Activated B cell treated with CpG ODN at 0.5 μM for 24 hours (primary cell): ENCODE data around the gene IL32. TPM values are rescaled to one million over a fixed set of nuclear protein-coding genes. Genes with fewer than 3 reads are reported as not detected.
A peak's percentile ranks its signal among the peaks of the same experiment; 100 is the strongest.

Experiments used
- ATAC-seq: fragments of 200-7000 bp; cut with Tn5 transposase; one replicate; pipeline ENCODE4 v1.10.0; 2021; ENCODE audit warnings: low read depth, mild to moderate bottlenecking, moderate library complexity
- CTCF ChIA-PET: fragments of 350-600 bp; sonication (Branson Sonifier 250); formaldehyde crosslinking; loops from one replicate; lab custom pipeline; 2021; ENCODE audit warnings: antibody characterized with exemption; lab: Charles Lee
- POLR2A ChIA-PET: fragments of 350-600 bp; sonication (Branson Sonifier 250); formaldehyde crosslinking; loops from one replicate; lab custom pipeline; 2021; ENCODE audit warnings: antibody characterized with exemption; lab: Charles Lee
- DNase-seq: peaks from one replicate; pipeline ENCODE4 v3.0.0; 2022
- H3K27ac Mint-ChIP-seq: one replicate; pipeline ENCODE4 v1.8.0; 2020; ENCODE audit warnings: mixed read lengths
- H3K27me3 Mint-ChIP-seq: one replicate; pipeline ENCODE4 v1.8.0; 2021; ENCODE audit warnings: mixed read lengths
- H3K36me3 Mint-ChIP-seq: one replicate; pipeline ENCODE4 v1.8.0; 2021; ENCODE audit warnings: low read depth, mixed read lengths
- H3K4me1 Mint-ChIP-seq: one replicate; pipeline ENCODE4 v1.8.0; 2021; ENCODE audit warnings: mixed read lengths
- H3K4me3 Mint-ChIP-seq: one replicate; pipeline ENCODE4 v1.8.0; 2020; ENCODE audit warnings: mild to moderate bottlenecking, mixed read lengths
- H3K9me3 Mint-ChIP-seq: one replicate; pipeline ENCODE4 v1.8.0; 2020; ENCODE audit warnings: mixed read lengths
- CTCF ChIP-seq: fragments of 200-600 bp; IDR thresholded peaks from one replicate; pipeline ENCODE4 v1.8.0; 2022; ENCODE audit warnings: antibody characterized with exemption, mild to moderate bottlenecking
- intact Hi-C: fragments of 100-400 bp; cut with micrococcal nuclease; formaldehyde crosslinking; loops from one replicate; pipeline ENCODE4 v1.15.1; 2024
- total RNA-seq: library from RNA; stranded (reverse); gene quantifications from 2 replicates; pipeline ENCODE4 v1.2.3, GENCODE V29; 2022

IL32 gene
- total RNA-seq, 1 donor from 2014 or later: 3.4 TPM

- Mint-ChIP-seq H3K9me3 (no peaks in the 10 kb centered on the region), H3K4me3 (peak overlapping the region; percentile 15), H3K27ac (no peak overlapping the region), H3K4me1 (peaks cover 23% of the 10 kb centered on the region), H3K36me3 (peaks cover 1% of the 10 kb centered on the region), H3K27me3 (no peaks in the 10 kb centered on the region)
- ATAC-seq: no peak
- ChIA-PET CTCF (interaction anchor here (1.5 to 3.0 kb wide), 5 partner anchors 9 to 71 kb away, joined by 5 to 61 read pairs (median 8); no protein-coding TSS in a partner anchor), POLR2A (interaction anchor here (1.1 to 2.9 kb wide), 7 partner anchors 18 to 72 kb away, joined by 3 to 31 read pairs (median 6); no protein-coding TSS in a partner anchor)
- intact Hi-C loops: loop anchor here (2.0 kb wide), 5 partner anchors 17 to 101 kb away; no protein-coding TSS in a partner anchor
- no peak for TF ChIP-seq CTCF
- DNase-seq: no peak
Measured at GRCh38 chr16:3057181-3058138, 8.0 kb upstream of the IL32 start.

GRCh38 chr16:3058139-3059030, 7.1 kb upstream of the IL32 start:
- Mint-ChIP-seq H3K9me3 (no peaks in the 10 kb centered on the region), H3K4me1 (peaks cover 23% of the 10 kb centered on the region), H3K4me3 (peak overlapping the region; percentile 83), H3K27me3 (no peaks in the 10 kb centered on the region), H3K36me3 (peaks cover 1% of the 10 kb centered on the region), H3K27ac (no peak overlapping the region)
- DNase-seq (no peak), ATAC-seq (peak; percentile 48)
- ChIA-PET CTCF (interaction anchor here (0.6 to 3.0 kb wide), 13 partner anchors 10 to 110 kb away, joined by 3 to 61 read pairs (median 5); no protein-coding TSS in a partner anchor), POLR2A (interaction anchor here (0.6 to 2.9 kb wide), 20 partner anchors 11 to 225 kb away, joined by 3 to 31 read pairs (median 5); partner anchors contain the start of genes PKMYT1, ZNF213 and ZNF263)
- no peak for TF ChIP-seq CTCF
- intact Hi-C loops: loop anchor here (1.0 to 2.0 kb wide), 10 partner anchors 12 to 442 kb away; partner anchors contain the start of gene MMP25

- H3K9me3 Mint-ChIP-seq: no peaks in the 10 kb centered on the region
Measured at GRCh38 chr16:3059041-3059722, 6.3 kb upstream of the IL32 start.

More at GRCh38 chr16:3059041-3059722, 6.3 kb upstream of the IL32 start:
- no peak for TF ChIP-seq CTCF
- ChIA-PET CTCF (interaction anchor here (0.6 to 3.0 kb wide), 17 partner anchors 11 to 109 kb away, joined by 3 to 61 read pairs (median 5); no protein-coding TSS in a partner anchor), POLR2A (interaction anchor here (0.6 to 2.9 kb wide), 23 partner anchors 8 to 1413 kb away, joined by 3 to 31 read pairs (median 4); partner anchors contain the start of genes PKMYT1, ZNF213 and ZNF263)
- Mint-ChIP-seq H3K27me3 (no peaks in the 10 kb centered on the region), H3K4me3 (peak overlapping the region; percentile 83), H3K36me3 (peaks cover 1% of the 10 kb centered on the region), H3K4me1 (peaks cover 17% of the 10 kb centered on the region), H3K27ac (peak overlapping the region; percentile 70)
- intact Hi-C loops: loop anchor here (1.0 to 2.0 kb wide), 10 partner anchors 13 to 441 kb away; partner anchors contain the start of gene MMP25
- ATAC-seq: peak; percentile 96
- DNase-seq: peak; percentile 91
